Stimulated activated CD8-positive, alpha-beta memory T cell treated with anti-CD3 and anti-CD28 coated beads, Interleukin-4, amount 100 ng/mL, for 4 hours (primary cell): ENCODE measurements around the gene VPS37D.
"Not testable (repeated sequence)": the region's sequence is repeated elsewhere in the genome, so short reads cannot be mapped to it uniquely, and the experiment has no call there.

Experiments used
- DNase-seq, 2 donors: peaks; one replicate each; pipeline ENCODE4 v3.0.0-alpha.2; 2020; ENCODE audit warnings: low read depth in 2 of 2, low spot score in 1 of 2

The VPS37D gene

DNA sequence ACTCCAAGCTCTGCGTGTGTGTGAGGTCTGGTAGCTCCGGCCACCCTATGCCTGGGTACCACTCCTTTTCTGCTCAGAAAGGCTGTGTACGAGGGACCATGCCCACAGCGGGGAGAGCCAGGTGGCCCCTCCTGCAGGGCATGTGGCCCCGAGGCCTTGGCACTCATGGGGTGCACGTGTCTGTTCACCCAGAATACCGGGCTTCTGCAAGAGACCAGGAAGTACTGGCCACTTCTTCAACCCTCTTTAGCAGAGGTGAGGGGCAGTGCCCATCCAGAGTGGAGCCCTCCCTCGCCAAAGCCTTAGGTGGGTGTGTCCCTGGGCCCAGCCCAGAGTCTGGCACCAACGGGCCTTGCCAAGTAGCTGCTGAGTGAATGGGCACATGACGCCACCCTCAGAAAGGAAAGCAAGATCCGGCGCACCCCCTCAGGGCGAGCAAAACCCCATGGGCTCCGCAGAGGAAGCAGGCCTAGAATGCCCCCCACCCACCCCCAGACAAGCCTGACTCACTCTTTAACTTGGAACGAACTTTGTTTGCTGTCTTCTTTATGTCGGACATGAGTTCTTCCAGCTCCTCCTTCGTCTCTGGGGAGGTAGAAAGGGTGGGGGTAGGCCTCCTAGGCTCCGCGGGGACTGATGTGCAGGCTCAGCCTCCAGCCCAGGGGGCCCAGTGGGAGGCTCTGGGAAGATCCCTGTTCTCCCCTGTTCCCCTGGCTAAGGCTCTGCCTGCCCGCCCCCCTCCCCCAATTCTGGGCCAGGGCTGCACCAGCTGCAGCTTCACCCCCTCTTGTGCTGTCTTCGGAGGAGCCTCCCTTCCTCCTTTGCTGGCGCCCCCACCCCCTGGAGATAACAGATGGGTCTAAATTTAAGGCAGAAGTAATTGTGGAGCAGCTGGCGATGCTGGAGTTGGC, 37.3 kb downstream of the VPS37D start:
- no peak for DNase-seq

DNA sequence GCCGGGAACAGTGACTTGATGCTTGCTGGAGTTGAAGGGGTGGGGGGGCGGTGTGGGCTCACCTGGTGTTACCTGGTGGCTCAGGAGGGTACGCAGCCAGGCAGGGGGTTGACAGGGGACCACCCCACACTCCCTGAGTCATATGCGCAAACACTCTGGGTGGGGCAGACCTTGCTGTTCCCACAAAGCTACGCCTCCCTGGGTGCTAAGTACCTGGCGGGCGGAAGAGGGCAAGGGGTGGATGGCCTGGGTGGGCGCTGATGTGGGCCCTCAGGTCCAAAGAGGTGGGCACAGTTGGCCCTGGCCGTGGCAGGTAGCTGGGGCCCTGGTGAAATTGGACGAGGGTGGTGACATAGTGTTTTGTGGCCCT, 37.9 kb downstream of the VPS37D start:
- no peak for DNase-seq

DNA sequence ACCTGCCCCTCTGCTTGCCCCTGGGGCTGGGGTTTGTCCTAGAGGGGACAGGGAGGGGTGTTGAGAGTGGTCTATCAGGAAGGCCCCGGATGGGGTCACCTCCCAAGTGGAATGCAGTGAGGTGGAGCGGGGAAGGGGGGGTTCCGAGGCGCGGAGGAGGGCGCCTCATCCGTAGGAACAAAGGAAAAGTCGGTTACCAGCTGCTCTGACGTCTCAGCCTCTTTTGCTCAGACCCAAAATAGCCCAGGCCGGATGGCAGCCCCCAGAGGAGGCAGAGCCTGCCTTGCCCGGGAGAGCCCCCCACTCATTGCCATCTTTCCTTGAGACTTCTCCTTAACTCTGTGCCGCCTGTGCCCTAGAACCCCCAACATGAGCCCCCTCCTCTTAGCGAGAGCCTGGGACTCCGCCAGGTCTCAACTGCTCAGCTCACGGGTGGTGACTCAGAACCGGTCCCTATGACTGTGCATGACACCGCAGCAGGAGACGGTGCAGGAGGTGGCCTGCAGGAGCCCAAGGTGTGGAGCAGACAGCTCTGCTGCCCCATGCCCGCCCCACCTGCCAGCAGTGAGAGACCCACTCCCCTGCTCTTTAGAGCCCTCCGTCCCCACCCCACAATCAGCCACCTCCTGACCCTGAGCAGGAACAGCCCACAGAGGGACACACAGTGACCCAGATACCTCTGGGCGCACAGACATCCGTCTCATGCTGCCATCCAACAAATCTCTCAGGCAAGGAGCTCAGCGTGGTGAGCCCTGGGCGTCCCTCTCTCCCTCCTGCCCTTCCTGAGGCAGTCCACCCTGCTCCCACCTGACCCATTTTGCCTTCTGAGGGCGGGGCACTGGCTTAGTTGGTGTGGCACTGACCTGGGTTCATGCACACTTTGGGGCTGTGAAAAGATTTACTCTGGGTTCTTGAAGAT, 38.8 kb downstream of the VPS37D start:
- no peak for DNase-seq

- no peak for DNase-seq
Observed at GRCh38 chr7:73707045-73707631, 39.5 kb downstream of the VPS37D start.

DNA sequence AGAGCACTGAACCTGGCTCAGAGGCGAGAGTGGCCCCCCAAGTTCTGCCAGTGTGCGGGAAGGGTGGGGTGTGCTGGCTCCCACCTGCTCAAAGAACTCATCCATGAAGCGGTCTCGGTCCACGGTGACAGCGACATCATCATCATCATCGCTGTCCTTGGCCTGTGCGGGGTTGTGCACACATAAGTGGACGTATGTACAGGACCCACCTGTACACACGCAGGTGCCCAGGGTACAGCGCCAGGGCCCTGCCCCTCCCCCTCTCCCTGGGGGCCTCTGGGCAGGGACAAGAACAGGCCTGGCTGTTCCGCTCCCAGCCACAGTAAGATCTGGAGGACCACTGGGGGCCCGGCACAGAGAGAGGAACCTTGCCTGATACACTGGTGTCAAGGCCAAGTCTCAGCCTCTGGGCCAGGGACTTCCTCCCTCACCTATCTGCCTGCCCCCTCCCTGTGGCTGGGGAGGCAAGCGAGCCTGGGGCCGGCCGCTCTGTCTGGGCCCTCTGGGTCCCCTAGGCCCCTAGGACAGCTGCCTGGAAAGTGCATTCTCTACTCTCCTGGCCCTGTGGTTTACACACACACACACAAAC, 41.4 kb downstream of the VPS37D start:
- DNase-seq: no peak

- no peak for DNase-seq
Observed at GRCh38 chr7:73712773-73713172, 45.1 kb downstream of the VPS37D start.

- DNase-seq: not testable (repeated sequence)
Observed at GRCh38 chr7:73713319-73713718, 45.7 kb downstream of the VPS37D start.

DNA sequence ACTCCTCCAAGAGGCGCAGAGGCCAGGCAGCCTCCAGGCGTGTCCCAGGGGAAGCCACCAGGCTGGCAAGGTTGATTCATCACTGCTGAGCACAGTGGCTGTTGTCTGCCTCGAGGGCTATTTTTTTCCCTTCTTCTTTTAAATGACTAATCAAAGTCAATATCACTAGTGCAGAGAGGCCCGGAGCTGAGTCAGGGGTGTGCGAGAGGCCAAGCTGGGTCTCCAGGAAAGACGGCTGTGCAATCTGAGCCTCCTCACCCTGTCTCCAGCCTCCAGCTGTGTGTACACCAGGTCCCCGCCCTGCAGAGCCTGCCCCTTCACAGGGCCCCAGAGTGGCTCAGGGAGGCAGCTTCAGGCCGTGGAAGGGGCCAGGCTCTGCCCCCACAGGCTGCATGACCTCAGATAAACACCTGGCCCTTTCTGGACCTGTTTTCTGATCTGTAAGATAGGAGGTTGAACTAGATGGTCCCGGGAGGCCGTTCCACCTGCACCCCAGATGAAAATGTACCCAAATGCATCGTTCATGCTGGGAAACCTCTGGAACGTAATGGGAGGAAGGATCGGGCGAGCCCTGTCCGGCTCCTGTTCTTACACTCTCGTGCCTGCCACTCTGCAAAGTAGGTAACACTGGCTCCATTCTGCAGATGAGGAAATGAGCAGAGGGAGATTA, 48.2 kb downstream of the VPS37D start:
- DNase-seq: no peak

DNA sequence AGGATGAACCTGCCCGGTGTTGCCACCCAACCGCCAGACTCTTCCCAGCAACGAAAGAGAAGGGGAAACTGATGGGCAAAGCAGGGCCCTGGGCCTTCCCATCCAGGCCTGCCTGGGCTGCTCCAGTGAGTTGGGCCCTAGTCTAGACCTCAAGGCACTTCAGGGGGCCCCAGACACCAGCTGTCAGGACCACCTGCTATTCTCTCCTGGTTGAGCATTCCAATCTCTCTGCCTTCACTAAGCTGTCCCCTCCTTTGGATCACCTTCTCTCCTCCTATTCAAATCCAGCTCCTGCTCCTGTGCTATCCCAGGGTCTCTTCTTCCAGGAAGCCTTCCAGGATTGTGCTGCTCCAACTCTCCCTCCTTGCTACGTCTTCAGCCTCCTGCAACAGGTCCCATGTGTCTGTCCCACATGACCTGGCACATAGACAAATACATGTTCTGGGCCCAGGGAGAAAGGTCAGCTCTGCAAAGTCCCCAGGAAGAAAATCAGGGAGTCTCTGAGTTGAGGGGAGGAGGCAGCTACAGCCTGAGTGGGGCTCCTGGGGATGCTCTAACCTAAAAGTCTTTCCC, 48.8 kb downstream of the VPS37D start:
- DNase-seq: no peak

GRCh38 chr7:73717025-73717807, 49.6 kb downstream of the VPS37D start:
- DNase-seq: no peak

- peak; percentile 55 to 65 for DNase-seq
Observed at GRCh38 chr7:73717991-73718405, 50.4 kb downstream of the VPS37D start.

DNA sequence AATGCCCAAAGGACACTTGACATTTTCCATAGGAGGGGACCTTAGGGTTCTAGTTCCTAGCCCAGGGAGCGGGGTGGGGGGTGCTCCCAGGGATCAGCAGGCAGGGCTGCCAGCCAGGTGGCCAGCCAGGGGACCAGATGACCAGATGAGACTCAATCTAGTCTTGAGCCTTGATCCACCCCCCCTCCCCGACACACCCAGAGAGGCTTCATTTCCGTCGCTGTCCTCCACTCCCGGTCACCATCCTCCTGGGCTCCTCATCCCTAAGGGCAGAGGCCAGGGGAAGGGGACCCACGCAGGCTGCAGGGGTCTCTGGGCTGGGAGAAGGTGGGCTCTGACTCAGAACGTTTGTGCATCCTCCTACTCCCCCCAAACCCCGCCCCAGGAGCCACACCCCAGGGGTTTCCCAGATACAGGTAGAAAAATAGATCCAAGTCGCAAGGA, 50.8 kb downstream of the VPS37D start:
- no peak for DNase-seq

DNA sequence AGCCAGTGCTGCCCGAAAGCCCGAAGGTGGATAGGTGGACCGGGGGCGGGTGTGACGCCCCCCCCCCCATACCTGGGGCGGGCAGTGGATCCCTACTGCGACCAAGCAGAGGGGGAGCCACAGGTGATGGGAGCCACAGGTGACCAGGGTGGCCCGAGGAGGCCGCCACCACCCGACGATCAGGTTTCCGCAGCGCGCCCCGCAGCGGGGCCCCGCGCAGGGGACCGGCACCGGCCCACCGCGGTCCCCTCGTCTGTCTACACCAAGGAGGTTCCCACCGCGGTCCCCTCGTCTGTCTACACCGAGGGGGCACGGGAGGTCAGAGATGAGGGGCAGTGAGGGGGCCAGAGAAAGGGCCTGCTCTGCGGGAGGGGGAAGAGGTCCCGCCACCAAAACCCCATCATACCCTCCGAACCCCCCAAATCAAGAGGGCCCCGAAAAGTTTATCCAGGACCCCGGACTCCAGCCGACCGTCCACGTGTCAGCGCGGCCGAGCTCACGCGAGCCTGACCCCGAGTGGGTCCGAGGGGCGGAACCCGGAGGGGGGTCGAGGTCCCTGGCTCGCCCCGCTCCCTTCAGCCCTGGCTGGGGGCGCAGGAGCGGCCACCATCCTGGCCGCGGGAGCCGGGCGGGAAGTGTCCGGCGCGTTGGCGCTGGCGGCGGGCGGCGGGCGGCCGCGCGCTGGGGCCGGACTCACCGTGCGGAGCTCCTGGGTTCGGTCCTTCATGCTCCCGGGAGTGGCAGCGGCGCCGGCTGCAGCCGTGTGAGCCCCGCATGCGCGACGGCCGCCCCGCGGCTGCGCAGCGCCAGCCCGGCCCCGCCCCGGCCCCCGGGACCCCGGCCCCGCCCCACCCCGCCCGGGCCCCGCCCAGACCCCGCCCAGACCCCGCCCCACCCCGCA, 51.5 kb downstream of the VPS37D start, which contains the start of gene STX1A:
STX1A (minus strand) TSS at position 765 of the 901 bp plus-strand sequence; CDS start at position 727, 38 bp downstream.
- peak in 1 of 2 donors; percentile 46 for DNase-seq

- no peak for DNase-seq
Observed at GRCh38 chr7:73719806-73720169, 52.2 kb downstream of the VPS37D start.

GRCh38 chr7:73720443-73720842, 52.8 kb downstream of the VPS37D start:
- DNase-seq: not testable (repeated sequence)

- no peak for DNase-seq
Observed at GRCh38 chr7:73721377-73721817, 53.8 kb downstream of the VPS37D start.
